Hematopoietic multipotent progenitor cell treated with erythropoietin and hydrocortisone succinate and interleukin-3 and kit ligand, for 4 days (in vitro differentiated cells): Measurements from ENCODE around the gene GIPC3.

Source experiments
- DNase-seq: peaks from one replicate; pipeline ENCODE4 v3.0.0-alpha.2; 2015

GIPC3 gene, protein sequence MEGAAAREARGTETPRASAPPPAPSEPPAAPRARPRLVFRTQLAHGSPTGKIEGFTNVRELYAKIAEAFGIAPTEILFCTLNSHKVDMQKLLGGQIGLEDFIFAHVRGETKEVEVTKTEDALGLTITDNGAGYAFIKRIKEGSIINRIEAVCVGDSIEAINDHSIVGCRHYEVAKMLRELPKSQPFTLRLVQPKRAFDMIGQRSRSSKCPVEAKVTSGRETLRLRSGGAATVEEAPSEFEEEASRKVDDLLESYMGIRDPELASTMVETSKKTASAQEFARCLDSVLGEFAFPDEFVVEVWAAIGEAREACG

DNA sequence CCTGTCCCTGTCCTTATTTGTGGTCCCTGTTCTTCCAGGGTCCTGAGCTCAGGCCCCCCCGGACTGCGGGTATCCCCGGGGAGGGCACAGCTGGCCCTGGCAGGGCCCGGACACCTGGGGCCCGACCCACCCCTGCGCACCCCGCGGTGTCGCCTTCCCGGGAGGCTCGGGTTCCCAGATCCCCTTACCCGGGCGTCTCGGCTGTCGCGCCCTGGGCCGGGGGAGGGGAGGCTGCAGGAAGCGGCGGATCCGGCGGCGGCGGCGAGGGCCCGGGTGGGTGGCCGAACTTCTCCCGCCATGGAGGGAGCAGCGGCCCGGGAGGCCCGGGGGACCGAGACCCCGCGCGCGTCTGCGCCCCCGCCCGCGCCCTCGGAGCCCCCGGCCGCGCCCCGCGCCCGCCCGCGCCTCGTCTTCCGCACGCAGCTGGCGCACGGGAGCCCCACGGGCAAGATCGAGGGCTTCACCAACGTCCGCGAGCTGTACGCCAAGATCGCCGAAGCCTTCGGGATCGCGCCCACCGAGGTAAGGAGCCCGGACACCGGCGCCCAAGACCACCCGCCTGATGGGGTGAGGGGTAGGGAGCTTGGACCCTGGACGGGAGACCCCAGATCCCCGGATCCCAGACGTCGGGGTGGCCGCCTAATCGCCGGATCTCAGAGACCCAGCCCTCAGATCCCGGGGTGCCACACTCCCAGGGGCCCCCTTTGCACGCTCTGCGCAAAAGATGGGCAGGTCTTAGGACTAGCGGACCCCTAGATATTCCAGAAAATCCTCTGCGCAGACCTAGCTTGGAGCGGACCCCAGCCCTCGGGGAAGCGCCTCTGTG, at the start of gene GIPC3:
TSS of gene GIPC3 (plus strand) at position 178 of the 826 bp plus-strand sequence. CDS start at position 298, 120 bp downstream.
- no peak for DNase-seq

DNA sequence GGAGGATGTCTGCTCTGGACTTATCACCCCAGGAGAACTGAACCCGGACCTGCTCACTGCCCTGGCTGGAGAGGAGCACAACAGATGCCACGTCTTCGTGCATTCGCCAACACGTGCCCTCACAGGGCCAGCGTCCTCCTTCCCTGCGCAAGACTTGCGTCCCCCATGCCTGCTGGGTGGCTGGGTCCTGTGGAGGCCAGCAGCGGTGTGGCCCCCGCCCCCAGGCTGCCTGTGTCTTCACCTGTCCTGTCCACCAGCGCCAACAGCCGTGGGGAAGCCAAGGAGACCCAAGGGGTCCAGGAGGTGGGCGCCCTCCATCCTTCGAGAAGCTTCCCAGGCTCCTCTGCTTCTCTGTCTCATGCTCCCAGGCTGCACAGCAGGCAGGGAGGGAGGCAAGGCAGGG, 49.7 kb upstream of the GIPC3 start:
- no peak for DNase-seq

DNA sequence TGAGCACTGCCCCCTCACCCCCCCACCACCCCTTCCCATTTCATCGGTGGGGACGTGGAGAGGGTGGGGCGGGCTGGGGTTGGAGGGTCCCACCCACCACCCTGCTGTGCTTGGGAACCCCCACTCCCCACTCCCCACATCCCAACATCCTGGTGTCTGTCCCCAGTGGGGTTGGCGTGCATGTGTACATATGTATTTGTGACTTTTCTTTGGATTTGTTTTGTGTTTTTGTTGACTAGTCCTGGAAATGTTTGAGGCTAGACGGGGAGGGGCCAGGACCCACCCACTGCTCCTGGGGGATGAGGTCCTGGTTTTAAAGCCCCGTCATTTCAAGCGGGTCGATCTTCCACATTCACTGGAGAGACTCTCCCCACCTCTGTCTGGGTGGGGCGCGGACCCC, 49.3 kb upstream of the GIPC3 start:
- no peak for DNase-seq

DNA sequence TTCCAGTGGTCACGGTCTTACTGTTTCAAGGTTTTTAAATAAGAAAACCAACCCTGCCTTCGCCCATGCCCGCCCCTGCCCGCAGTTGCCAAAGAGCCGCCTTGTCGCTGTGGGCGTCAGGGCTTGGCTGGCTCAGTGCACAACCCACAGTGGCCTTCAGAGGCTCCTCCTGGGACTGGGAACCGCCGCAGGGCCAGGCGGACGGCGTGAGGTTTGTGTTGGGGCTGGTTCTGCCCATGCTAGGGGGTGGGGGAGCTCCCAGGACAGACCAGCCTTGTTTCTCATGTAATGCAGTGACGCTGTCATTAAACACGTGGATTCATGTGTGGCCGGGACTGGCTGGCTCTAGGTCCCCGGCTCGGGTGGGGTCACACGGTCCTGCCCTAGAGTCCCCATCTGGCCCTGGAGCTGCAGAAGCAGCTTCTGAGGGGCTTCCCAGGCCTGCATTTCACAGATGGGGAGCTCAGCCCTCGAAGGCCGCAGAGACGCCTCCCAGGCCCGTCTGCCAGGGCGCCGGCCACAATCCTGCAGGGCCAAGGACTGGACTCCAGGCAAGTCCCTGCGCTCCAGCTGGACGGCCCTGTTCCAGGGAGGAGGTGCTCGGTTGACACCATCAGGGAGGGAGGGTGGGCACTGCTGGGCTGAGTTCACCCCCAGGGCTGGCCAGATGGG, 48.7 kb upstream of the GIPC3 start:
- no peak for DNase-seq

DNA sequence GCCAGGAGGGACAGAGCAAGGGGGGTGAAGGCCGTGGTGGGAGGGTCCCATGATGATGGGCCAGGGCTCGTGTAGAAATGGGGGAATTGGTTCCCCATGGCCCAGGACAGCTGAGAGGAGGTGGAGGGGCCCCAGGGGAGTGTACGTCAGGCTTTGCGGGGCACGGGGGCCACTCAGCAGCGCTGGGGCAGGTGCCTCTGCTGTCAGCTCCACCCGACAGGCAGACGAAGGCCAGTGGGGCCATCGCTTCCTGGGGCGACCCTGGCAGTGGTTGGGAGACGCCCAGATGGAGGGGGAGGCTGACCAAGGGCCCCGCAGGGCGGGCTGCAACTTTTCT, 48.2 kb upstream of the GIPC3 start:
- DNase-seq: no peak

GRCh38 chr19:3537438-3538240, 47.6 kb upstream of the GIPC3 start:
- peak; percentile 32 for DNase-seq

DNA sequence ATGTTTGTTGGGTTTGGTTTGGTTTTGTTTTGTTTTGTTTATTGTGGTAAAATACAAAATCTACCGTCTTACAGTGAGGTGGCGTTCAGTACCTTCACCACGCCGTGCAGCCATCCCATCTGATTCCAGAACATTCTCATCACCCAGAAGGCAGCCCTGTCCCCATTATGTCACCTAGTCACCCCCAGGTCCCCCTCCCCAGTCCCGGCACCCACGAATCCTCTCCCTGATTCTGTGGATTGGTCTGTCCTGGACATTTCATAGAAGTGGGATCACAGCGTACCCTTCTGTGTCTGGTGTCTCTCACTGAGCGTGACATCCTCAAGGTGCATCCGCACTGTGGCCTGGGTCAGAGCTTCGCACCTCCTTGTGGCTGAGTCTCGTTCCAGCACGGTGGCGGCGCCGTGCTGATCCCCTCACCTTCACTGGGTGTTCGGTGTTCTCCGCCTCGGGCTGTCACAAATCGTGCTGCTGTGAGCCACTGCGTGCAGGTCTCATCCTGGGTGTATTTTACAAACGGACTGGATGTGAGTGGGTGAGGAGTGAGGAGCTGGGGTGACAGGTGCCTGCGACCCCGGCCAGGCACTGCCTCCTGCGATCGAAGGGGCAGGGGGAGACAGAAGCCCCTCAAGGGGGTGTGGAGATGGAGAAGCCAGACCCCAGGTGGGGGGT, 46.9 kb upstream of the GIPC3 start:
- DNase-seq: no peak

- no peak for DNase-seq
Observed at GRCh38 chr19:3538965-3539755, 46.1 kb upstream of the GIPC3 start, which contains the start of gene TEKTIP1. TEKTIP1 (plus strand) TSS chr19:3539174; CDS start chr19:3539178, 4 bp downstream.

GRCh38 chr19:3539756-3540118, 45.5 kb upstream of the GIPC3 start:
- DNase-seq: no peak

- DNase-seq: no peak
Observed at GRCh38 chr19:3543150-3544057, 41.9 kb upstream of the GIPC3 start.

- DNase-seq: no peak
Observed at GRCh38 chr19:3544058-3544376, 41.3 kb upstream of the GIPC3 start.

- DNase-seq: peak; percentile 79
Observed at GRCh38 chr19:3544742-3545668, 40.3 kb upstream of the GIPC3 start.

DNA sequence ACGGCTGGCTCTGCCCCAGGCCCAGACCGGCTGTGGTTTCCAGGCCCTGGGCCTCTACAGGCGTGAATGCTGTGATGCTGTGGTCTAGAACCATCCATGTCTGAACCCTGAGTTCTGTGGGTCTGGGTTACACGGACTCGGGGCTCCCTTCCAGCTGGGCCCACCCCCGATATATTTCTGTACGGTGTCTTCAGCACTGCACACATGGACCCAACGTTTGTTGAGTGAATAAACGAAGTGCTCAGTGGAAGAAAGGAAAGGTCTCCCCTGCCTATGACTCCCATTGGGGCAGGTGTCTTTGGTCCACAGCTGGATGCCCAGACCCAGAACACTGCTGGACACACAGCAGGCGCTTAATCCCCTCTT, 39.6 kb upstream of the GIPC3 start:
- DNase-seq: no peak

DNA sequence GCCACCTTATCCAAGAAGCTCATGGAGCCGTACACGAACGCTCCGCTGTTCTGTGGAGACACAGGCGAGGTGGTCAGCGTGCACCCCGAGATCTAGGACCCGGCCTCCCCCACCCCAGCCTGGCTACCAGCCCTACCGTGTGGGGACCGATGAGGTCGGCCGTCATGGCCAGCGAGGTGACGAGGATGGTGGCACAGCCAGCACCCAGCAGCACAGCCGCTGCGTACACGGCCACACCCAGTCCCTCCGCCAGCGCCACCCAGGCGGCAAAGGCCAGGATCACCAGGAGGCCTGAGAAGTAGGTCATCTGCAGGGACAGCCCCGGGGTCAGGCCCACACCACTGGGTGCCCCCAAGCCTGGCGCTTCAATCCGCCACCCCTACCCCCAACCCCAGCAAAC, 39.2 kb upstream of the GIPC3 start:
- no peak for DNase-seq

DNA sequence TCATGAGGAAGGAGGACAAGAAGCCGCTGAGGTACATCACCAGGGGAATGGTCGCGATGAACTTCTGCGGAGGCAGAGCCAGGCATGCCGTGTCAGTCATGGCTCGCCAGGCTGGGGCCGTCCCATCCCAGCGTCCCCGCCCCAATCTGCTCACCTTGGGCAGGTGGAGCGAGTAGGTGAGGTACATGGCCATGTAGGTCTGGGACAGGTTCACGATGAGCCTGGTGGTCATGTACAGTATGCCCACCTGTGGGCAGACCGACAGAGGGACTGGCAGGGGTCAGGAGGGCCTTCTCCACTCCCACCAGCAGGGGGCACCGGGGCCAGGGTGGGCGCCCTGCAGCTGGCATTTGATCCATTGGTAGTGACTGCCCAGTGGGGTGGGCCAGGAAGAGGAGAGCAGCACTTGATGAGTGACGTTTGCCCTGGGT, 38.0 kb upstream of the GIPC3 start:
- peak; percentile 63 for DNase-seq

DNA sequence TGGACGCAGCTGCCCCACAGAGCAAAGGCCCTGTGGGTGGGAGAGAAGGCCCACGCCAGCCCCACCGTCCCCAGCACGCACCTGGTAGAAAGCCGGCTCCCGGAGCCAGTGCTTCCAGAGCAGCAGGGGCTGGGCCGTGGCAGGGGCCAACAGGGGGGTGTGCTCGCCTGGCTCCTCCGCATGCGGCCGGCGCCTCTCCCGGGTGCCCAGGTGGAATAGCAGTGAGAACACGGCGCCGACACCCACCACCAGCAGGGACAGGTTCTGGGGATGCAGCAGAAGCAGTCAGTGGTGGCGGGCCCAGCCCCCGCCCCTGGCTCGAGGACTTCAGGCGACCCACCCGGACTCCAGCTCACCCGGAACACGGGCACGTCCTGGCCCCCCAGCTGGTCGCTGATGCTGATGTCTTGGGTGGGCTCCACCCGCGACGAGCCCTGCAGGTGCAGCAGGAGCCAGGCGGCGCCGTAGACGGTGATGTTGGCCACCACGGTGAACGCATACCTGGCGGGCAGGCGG, 37.5 kb upstream of the GIPC3 start:
- no peak for DNase-seq

GRCh38 chr19:3548606-3549005, 36.7 kb upstream of the GIPC3 start:
- DNase-seq: peak; percentile 73

- DNase-seq: no peak
Observed at GRCh38 chr19:3549816-3550215, 35.5 kb upstream of the GIPC3 start.
